DOHH2 (cell line): ENCODE measurements around the gene S100G.

Source experiments
- CTCF ChIP-seq: fragments of 200-600 bp; sonication (generic); IDR thresholded peaks from one replicate; pipeline ENCODE4 v1.5.1; 2014; ENCODE audit warnings: antibody characterized with exemption, mild to moderate bottlenecking, low read depth, low read length; ENCODE audit not compliant: poor library complexity, severe bottlenecking
- EZH2phosphoT487 ChIP-seq: fragments of 200-600 bp; sonication (generic); IDR thresholded peaks from 2 replicates; pipeline ENCODE4 v1.6.1; 2017; ENCODE audit warnings: borderline replicate concordance, mild to moderate bottlenecking, antibody characterized with exemption, low read length, moderate library complexity, mixed read lengths

GRCh38 chrX:16662402-16662801, 12.4 kb downstream of the S100G start:
- TF ChIP-seq CTCF (no peak), EZH2phosphoT487 (no peak)
